ENCODE data around the gene ARHGAP42.
"Not testable (repeated sequence)": the region's sequence is repeated elsewhere in the genome, so short reads cannot be mapped to it uniquely, and the experiment has no call there.

Gene ARHGAP42

DNA sequence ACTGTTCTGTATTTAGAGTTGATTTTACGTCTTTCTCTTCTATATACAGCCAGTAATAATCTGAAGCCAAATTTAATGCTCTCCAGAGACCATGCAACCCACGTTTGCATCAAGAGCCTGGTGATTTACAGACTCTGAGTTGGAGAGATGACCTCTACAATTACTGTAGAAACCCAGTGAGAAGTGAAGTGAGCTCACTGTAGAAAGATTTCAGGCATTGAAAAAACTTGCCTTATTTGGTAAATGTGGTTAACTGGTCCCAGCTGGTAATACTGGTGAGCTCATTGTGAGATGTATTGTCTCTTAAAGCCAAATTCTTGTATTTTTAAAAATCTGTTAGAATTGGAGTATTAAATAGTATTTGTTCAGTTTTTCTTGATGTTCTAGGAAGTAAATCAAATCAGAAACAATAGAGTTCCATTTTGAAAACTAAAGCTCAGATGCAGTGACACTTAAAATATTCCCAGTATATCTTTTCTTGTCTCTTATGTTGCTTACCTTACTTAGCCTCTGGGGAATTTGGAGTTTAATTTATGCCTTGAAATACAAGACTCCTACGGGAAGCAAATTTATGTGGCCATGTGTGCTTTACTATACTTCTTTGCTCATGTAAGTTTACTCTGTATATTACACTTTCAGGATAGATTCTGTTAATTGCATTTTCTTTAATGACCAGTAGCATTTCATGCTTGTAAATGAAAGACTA, 189.9 kb downstream of the ARHGAP42 start:
- DNase-seq: no peak

GRCh38 chr11:100878474-100878873, 191.4 kb downstream of the ARHGAP42 start:
- DNase-seq: no peak

GRCh38 chr11:100882957-100883356, 195.9 kb downstream of the ARHGAP42 start:
- no peak for DNase-seq

GRCh38 chr11:100883830-100884229, 196.7 kb downstream of the ARHGAP42 start:
- DNase-seq: no peak

DNA sequence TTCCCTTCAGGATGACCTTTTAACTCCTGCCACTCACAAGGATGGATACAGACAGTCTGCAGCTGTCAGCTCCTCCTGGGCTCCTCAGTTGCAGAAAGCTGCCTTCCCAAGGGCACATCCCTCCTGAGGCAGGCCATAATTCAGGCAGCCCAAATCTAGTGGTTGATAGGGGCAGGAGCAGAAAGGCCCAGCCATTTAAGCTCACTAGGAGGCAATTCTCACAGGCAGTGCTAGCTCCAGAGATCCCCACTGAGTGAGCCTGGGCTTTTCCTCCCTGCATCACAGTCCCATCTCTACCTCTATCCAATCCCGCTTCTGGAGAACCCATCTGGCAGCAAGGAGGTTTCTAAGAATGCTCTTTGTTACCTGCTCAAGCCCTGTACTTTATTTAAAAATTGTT, 200.6 kb downstream of the ARHGAP42 start:
- DNase-seq: no peak

GRCh38 chr11:100888836-100889235, 201.7 kb downstream of the ARHGAP42 start:
- no peak for DNase-seq

DNA sequence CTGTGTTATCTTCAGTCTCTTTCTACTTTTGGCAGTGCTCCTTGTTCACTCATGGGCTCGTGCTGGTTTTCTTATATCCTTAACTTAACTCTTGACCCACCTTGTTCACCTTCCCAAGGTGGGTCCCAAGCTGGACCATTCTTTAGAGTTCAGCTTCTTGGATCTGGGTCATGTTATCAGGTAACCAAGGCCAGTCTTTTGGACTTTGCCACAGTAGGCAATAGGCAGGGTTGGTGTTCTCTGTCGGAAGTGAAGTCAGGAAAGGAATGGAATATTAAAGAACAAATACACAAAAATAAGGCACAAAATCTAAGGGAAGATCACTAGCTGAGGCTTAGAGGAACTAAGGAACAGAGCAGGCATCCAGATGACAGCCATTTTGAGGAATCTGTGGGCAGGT, 202.7 kb downstream of the ARHGAP42 start:
- DNase-seq: no peak

DNA sequence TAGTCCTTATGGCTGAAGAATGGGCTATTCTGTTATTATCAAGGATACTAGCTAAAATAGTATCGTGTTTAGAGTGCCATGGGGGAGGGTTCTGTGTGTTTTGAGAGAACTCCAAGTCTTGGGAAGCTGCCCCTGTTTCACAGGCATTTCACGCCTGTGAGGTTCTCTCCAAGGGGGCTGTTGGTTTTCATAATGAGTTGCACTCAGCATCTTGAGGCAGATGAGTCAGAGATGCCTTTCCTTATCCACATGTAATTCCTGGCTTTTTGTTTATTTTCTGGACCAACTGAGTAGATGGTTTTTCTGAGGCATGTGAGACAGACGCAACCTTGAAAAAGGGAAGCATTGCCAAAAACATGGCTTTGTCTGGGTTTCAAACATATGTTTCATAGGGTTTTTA, 203.7 kb downstream of the ARHGAP42 start:
- DNase-seq: no peak

DNA sequence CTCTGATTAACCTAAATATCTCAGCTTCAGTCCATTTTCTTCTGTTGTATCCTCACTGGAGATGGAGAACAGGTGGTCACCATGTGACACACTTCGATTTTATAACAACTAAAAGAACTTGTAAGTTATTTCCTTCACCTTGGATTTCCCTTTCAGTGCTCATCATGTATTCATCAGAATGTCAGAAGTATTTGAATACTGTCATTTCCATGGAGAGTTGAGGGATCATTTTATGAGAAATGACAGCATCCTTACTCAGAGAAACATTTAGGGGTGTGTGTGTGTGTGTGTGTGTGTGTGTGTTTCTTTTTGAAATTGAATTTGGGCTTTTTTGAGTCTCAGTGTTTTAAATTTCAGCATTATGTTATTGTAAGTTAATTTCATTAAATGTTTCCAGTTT, 205.8 kb downstream of the ARHGAP42 start:
- no peak for DNase-seq

DNA sequence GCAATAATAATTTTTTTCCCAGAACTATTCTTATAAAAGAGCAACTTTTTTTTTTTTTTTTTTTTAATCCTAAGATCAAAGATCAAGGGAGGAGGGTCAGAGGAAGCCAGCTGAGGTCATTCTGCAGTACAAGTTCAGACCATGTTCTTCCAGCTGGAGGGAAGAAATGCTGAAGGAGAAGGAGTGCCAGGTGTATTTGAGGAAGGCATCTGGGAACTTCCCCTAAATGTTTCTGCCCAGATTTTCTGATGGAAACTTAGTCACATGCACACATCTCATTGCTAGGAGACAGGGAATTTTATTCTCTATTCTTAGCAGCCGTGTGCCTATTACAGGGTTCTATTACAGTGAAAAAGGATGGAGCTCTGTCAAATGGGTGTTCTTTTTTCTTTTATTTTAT, 208.4 kb downstream of the ARHGAP42 start:
- no peak for DNase-seq

- DNase-seq: not testable (repeated sequence)
These were observed 208.9 kb downstream of the ARHGAP42 start for GRCh38 chr11:100895976-100896375.

DNA sequence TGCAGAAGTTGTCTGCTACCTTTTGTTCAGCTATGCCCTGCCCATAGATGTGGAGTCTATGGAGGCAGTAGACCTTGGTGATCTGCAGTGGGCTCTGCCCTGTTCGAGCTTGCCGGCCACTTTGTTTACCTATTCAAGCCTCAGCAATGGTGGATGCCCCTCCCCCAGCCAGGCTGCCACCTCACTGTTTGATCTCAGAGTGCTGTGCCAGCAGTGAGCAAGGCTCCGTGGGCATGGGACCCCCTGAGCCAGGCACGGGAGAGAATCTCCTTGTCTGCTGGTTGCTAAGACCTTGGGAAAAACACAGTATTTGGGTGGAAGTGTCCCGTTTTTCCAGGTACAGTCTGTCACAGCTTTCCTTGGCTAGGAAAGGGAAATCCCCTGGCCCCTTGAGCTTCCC, 214.4 kb downstream of the ARHGAP42 start:
- DNase-seq: not testable (repeated sequence)

GRCh38 chr11:100902454-100903141, 215.5 kb downstream of the ARHGAP42 start:
- no peak for DNase-seq

- no peak for DNase-seq
These were observed 216.2 kb downstream of the ARHGAP42 start for GRCh38 chr11:100903284-100903683.

DNA sequence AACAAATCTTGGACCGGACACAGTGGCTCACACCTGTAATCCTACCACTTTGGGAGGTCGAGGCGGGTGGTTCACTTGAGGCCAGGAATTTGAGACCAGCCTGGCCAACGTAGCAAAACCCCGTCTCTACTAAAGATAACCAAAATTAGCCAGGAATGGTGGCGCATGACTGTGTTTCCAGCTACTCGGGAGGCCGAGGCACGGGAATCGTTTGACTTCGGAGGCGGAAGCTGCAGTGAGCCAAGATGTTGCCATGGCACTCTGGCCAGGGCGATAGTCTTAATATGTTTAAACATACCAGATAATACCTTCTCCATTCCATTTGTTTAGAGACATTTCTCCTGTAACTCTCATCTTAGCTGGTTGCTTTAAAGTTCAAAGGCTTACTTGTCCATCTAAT, 218.6 kb downstream of the ARHGAP42 start:
- no peak for DNase-seq

DNA sequence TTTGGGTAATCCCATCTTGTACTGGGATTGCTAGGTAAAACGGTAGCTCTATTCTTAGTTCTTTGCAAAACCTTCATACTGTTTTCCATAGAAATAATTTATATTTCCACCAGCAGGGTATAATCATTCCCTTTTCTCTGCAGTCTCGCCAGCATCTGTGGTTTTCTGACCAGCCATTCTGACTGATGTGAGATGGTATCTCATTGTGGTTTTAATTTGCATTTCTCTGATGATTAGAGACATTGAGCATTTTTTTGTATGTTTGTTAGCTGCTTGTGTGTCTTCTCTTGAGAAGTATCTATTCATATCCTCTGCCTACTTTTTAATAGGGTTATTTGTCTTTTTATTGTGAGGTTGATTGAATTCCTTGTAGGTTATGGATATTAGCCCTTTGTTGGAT, 221.7 kb downstream of the ARHGAP42 start:
- DNase-seq: no peak

DNA sequence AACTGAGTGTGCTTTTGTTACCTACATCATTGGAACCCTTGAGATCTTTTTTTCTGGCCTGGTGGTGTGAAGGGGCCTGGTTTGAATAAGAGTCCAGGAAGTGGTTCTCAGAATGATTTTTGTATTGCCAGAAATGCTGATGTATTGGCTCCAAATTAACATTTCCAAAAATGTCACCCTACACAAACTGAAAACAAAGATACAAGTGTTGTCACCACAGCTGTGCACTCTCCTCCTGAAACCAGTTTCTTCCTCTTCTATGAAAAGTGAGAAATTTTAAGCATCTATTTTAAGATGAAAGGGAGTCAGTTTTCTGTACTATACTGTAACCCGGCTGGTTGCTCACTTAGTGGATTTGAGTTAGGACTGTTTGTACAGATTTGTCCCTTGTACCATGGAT, 223.7 kb downstream of the ARHGAP42 start:
- no peak for DNase-seq

DNA sequence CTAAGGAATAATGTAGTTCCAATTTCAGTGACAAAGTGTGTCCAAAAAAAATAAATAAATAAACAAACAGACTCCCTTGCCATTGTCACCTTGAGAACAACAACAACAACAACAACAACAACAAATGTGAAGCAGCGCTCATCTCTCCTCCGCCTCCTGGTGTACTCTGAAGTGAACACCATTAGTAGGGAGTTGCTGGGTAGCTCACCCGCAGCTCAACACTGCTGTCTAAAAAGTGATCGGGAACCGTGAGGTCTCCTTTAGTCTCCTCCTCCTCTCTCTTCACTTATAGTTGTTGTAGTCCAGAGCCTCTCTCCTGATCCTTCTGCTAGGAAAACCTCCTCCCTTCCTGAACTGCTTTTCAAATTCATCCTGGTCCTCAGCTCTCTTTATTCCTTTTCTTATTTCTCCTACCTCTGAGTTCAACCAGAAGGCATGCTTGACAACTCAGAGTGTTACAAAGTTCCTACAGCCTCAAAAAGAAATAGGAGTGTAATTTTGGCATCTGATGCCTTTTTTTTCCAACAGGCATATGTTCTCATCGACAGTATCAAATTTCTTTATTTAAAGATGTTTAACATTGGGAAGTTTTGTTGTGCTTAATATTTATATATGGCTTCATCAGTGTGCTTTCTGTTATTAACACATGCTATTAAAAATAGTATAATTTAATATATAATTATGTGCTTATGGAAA, 227.5 kb downstream of the ARHGAP42 start:
- no peak for DNase-seq

GRCh38 chr11:100918551-100919500, 231.7 kb downstream of the ARHGAP42 start:
- DNase-seq: peak; percentile 5

DNA sequence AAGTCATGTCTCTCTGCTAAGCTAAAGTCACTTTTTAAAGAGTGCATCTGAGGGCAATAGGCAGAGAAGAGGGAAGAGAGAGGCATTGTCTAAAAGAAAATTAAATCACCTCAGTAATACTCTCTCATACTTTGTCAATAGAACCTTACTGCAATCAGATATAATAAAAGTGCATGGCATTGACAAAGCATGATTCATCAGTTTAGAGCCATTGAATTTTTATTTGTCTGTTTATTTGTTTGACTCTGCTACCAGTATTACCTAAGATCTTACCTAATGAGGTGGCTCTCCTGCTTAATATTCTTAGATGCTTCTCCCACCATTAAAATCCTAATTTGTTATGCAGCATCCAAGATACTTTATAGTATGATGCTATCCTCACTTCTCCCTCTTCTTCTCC, 233.5 kb downstream of the ARHGAP42 start:
- no peak for DNase-seq

DNA sequence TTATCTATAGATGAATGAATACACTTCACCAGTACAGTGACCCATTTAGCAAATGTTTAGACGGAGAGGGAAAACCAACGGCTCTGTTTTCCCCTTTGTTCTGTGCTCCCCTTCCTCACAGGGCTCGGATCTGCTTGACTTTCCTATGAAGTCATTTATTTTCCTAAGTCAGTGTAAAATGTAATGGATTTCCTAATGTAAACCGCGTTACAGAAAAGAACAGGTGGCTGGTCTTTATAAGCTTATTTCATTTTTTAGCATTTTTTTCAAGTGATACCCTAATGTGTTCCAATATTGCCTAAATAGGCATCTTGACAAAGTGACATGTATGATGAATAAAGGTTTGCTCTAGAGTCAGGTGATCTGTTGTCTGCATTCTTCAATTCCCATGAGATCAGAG, 235.0 kb downstream of the ARHGAP42 start:
- DNase-seq: no peak

GRCh38 chr11:100923555-100923954, 236.5 kb downstream of the ARHGAP42 start:
- DNase-seq: no peak

DNA sequence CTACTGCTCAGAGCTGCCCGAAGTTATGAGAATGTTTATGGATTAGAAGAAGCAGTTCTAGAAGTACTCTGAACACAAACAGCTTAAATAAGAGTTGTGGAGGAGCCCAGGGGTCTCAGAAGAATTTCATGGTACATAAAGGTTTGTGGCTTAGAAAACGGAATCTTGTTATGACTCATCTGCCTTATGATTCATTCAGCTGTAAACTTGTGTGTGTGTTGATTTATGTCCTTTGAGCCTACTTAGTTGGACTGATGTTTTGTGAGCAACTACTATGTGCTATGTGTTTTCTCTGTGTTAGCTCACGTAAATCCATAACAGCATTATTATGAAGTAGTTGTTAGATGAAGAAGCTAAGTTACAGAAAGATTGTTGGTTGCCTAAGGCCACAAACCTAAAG, 238.8 kb downstream of the ARHGAP42 start:
- DNase-seq: no peak

Measured in NCI-H1417 treated with DMSO at 0.1 percent for 48 hours (cell line).